Measurements from ENCODE around the gene RORB.
"Not testable (repeated sequence)": the region's sequence is repeated elsewhere in the genome, so short reads cannot be mapped to it uniquely, and the experiment has no call there.

Gene RORB

GRCh38 chr9:74513221-74513620 lies 16.1 kb downstream of the RORB start:
- no peak for DNase-seq (ENCODE audit: low read depth in 2 of 2)

GRCh38 chr9:74517188-74517587 lies 20.1 kb downstream of the RORB start:
- DNase-seq (ENCODE audit: low read depth in 2 of 2), result no peak

GRCh38 chr9:74519419-74519818 lies 22.3 kb downstream of the RORB start:
- no peak for DNase-seq (ENCODE audit: low read depth in 2 of 2)

GRCh38 chr9:74521009-74521408 lies 23.9 kb downstream of the RORB start:
- no peak for DNase-seq (ENCODE audit: low read depth in 2 of 2)

- no peak for DNase-seq (ENCODE audit: low read depth in 2 of 2)
Measured at GRCh38 chr9:74524289-74524688, 27.2 kb downstream of the RORB start.

GRCh38 chr9:74526215-74526614 lies 29.1 kb downstream of the RORB start:
- DNase-seq (ENCODE audit: low read depth in 2 of 2), result no peak

GRCh38 chr9:74527718-74528117 lies 30.6 kb downstream of the RORB start:
- DNase-seq (ENCODE audit: low read depth in 2 of 2), result no peak

GRCh38 chr9:74528207-74528606 lies 31.1 kb downstream of the RORB start:
- no peak for DNase-seq (ENCODE audit: low read depth in 2 of 2)

- DNase-seq (ENCODE audit: low read depth in 2 of 2), result not testable (repeated sequence)
Measured at GRCh38 chr9:74530458-74530857, 33.3 kb downstream of the RORB start.

GRCh38 chr9:74533253-74533652 lies 36.1 kb downstream of the RORB start:
- DNase-seq (ENCODE audit: low read depth in 2 of 2), result no peak

GRCh38 chr9:74534841-74535240 lies 37.7 kb downstream of the RORB start:
- DNase-seq (ENCODE audit: low read depth in 2 of 2), result no peak

GRCh38 chr9:74543145-74543544 lies 46.0 kb downstream of the RORB start:
- DNase-seq (ENCODE audit: low read depth in 2 of 2), result no peak

GRCh38 chr9:74551266-74551665 lies 54.1 kb downstream of the RORB start:
- DNase-seq (ENCODE audit: low read depth in 2 of 2), result no peak

- no peak for DNase-seq (ENCODE audit: low read depth in 2 of 2)
Measured at GRCh38 chr9:74554751-74555419, 57.8 kb downstream of the RORB start.

GRCh38 chr9:74555565-74555964 lies 58.4 kb downstream of the RORB start:
- no peak for DNase-seq (ENCODE audit: low read depth in 2 of 2)

- DNase-seq (ENCODE audit: low read depth in 2 of 2), result no peak
Measured at GRCh38 chr9:74556685-74557084, 59.5 kb downstream of the RORB start.

- DNase-seq (ENCODE audit: low read depth in 2 of 2), result no peak
Measured at GRCh38 chr9:74557571-74557970, 60.4 kb downstream of the RORB start.

GRCh38 chr9:74562611-74563010 lies 65.5 kb downstream of the RORB start:
- no peak for DNase-seq (ENCODE audit: low read depth in 2 of 2)

- DNase-seq (ENCODE audit: low read depth in 2 of 2), result no peak
Measured at GRCh38 chr9:74570879-74571512, 73.9 kb downstream of the RORB start.

GRCh38 chr9:74573640-74574191 lies 76.6 kb downstream of the RORB start:
- DNase-seq (ENCODE audit: low read depth in 2 of 2), result no peak

GRCh38 chr9:74576176-74576575 lies 79.0 kb downstream of the RORB start:
- DNase-seq (ENCODE audit: low read depth in 2 of 2), result no peak

- DNase-seq (ENCODE audit: low read depth in 2 of 2), result no peak
Measured at GRCh38 chr9:74577956-74578355, 80.8 kb downstream of the RORB start.

- no peak for DNase-seq (ENCODE audit: low read depth in 2 of 2)
Measured at GRCh38 chr9:74589576-74589975, 92.4 kb downstream of the RORB start.
